Right renal cortex interstitium (tissue), 3 donors: ENCODE measurements around the gene AHDC1. TPM values are rescaled to one million over a fixed set of nuclear protein-coding genes. Genes with fewer than 3 reads are reported as not detected.

Experiments used
- DNase-seq, 3 donors: peaks; one replicate each; pipeline ENCODE4 v3.0.0-alpha.2; 2013; ENCODE audit warnings: low read depth in 3 of 3, low spot score in 2 of 3
- polyA plus RNA-seq, 3 donors: library from polyadenylated mRNA; unstranded; fragments of 120-200 nt; gene quantifications; one replicate each; pipeline ENCODE4 v1.2.1, GENCODE V29; 2013; ENCODE audit not compliant: insufficient read length in 3 of 3

AHDC1 gene
- polyA plus RNA-seq, 3 donors = 31.7 to 36.1 (median 36.1) TPM

GRCh38 chr1:27522432-27523336, 81.3 kb downstream of the AHDC1 start:
- DNase-seq = no peak

DNA sequence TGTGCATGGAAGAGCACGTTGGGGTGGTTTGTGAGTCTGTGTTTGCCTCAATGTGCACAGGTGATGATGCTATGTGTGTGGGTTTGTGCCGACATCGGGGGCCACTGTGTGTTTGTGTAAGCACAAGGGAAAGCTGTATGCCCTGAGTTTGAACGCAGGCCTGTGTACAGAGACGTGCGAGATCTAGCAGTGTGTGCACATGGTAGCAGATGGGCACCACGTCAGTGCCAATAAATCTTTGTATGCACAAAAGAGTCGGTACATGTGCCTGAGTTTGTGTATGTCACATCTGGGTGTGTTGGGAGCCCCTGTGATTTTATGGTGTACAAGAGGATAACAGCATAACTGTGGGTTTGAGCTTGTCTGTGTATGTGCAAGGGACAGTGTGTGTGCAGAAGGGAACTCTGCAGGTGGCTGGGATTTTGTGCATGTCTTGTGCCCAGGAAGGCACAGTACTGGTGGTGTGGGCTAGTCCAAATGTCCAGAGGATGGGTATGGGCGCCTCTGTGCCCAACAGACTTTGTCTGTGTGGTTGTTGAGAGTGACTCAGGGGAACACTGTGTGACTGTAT, 82.0 kb downstream of the AHDC1 start:
- DNase-seq = no peak

DNA sequence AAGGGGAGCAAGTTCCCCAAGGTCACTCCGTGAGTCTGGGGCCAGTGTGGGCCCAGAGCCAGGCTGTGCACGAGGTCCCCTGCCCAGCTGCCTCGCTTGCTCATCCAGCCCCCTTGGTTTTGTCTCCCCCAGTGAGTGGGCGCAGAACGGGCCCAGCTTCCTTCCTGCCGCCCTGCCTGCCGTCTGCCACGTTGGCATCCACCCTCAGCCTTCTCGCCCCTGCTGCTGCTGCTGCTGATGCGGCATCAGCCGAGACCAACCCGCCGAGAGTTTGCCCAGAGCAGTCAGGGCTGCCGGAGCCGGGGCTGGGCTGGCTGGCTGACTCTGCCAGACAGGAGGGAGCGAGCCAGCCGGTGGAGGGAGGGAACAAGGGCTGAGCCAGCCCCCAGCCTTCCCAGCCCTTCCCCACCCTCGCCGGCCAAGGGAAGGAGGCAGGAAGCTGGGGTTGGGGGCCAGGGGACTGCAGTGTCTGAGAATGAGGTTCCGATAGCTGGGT, 82.6 kb downstream of the AHDC1 start:
- DNase-seq = no peak

DNA sequence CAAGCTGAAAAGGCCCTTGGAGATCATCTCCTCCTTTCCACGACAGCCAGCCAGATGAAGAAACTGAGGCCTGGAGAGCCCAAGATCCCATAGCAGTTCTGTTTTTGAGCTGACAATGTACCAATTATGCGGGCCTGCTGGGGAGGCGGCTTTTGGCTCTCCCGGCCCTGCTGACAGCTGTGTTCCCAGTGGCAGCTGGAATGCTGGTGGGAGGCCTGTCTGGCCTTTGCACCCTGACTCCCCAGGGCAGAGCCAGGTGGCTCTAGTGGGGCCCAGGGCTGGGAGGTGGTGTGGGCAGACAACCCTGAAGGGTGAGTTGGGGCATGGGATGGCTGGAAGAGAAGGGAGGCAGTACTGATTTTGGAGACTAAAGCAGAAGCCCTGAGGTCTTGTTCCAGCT, 83.3 kb downstream of the AHDC1 start:
- DNase-seq = no peak

- no peak for DNase-seq
These were observed 84.3 kb downstream of the AHDC1 start for GRCh38 chr1:27519331-27520258.

DNA sequence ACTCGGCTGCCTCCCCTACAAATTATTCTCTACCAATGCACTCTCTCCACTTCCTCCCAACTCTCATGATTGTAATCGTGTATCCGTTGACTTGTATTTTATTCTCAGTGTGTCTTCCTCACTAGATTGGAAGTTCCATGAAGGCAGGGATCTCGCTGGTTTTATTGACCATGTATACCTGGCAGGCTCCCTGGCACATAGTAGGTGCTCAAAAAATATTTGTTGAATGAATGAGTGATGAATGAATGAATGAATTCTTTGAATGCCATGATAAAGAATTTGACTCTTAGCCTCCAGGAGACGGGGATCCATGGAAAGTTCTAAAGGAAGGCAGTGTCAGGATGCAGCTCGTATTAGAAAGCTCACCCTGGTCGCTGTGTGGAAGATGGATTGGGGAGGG, 85.1 kb downstream of the AHDC1 start:
- no peak for DNase-seq

DNA sequence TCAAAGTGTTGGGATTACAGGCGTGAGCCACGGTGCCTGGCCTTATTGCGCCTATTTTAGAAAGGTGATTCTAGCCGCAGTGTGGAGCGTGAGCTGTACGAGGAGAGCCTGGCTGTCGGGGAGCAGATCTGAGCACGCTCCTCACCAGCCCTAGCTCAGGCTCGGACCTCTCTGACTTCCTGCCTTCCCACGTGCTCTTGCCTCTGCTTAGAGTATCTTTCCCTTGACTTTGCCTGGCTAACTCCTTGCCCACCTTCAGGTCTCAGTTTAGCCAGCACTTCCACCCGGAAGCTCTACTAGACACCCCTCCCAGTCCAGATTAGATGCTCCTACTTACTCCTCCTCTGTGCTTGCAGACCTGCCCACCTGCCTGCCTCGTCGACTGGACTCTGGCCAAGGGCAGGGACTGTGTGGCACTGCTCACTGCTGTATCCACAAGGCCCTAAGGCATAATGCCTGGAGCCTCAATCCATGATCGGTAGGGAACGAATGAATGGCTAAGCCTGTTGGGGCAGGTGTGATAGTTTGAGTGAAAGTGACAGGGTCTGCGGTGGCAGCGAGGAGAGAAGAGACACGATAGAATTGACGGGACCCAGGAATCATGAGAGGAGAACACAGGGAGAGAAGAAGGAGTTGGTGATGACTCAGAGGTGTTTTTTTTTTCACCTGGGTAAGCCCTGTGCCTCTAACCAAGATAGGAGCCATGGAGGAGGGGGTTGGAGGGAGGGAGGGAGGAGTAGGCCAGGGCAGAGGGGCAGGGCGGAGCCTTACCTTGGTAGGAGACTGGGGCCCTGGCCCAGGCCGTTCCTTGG, 85.8 kb downstream of the AHDC1 start:
- DNase-seq = no peak

- no peak for DNase-seq
These were observed 86.6 kb downstream of the AHDC1 start for GRCh38 chr1:27517301-27517700.

- no peak for DNase-seq
These were observed 88.3 kb downstream of the AHDC1 start for GRCh38 chr1:27515626-27516025.

- no peak for DNase-seq
These were observed 90.0 kb downstream of the AHDC1 start for GRCh38 chr1:27513958-27514357.

- no peak for DNase-seq
These were observed 90.4 kb downstream of the AHDC1 start for GRCh38 chr1:27513528-27513927.

- no peak for DNase-seq
These were observed 94.5 kb downstream of the AHDC1 start for GRCh38 chr1:27509127-27510080.

- no peak for DNase-seq
These were observed 95.8 kb downstream of the AHDC1 start for GRCh38 chr1:27507960-27508665.

GRCh38 chr1:27506703-27507102, 97.2 kb downstream of the AHDC1 start:
- no peak for DNase-seq

DNA sequence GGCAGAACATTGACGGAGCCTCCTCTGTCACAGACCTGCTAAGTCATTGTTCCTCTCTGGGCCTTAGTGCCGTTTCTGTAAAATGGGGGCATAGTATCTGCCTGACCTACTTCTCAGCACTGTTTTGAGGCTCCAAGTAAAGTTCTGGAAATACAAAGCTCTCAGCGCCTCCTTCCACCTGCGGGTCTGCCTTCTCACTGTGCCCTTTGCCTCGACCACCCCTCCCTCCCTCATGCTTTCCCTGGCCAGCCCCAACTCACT, 98.6 kb downstream of the AHDC1 start:
- DNase-seq = no peak

GRCh38 chr1:27504588-27505419, 99.1 kb downstream of the AHDC1 start:
- no peak for DNase-seq

DNA sequence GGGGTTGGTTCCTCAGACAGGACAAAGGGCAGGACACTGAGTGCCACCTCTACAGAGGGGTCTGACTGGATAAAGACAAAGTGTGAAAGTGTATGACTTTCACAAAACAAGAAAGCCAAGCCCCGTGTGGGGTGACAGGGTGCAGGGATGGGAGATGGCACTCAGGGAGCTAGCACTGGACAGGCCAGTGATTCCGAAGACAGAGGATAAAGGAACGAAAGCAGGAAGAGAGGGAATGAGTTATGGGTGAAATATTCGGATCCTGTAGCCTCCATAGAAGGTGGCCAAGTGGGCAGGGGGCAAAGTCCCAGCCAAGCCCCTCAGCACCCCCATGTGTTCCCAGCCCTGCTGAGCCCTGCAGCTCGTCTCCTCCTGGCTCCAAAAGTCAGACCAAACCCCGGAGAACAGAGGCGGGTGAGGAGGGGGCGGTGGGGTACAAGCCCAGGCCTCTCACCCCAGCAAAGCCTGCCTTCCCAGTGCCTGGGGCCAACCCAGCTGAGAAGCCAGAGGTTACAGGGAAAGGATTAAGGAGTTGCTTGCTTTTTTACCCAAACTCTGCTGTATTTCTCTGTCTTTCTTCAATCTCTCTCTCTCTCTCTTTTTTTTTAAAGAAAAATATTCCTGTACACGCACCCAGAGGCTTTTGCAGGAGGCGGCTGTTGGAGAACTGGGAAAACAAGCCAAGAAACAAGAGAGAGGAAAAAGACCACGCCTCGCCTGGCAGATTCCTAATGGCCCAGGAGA, 99.9 kb downstream of the AHDC1 start:
- no peak for DNase-seq
